NOMO-1 (cell line): Measurements from ENCODE around the gene ABCC9.
"Not testable (repeated sequence)": the region's sequence is repeated elsewhere in the genome, so short reads cannot be mapped to it uniquely, and the experiment has no call there.

Experiments used
- DNase-seq, 2 experiments: peaks; one replicate each; lab custom pipeline; 2025; ENCODE audit not compliant: unreplicated experiment in 2 of 2; lab: John Stamatoyannopoulos, UW

The ABCC9 gene

DNA sequence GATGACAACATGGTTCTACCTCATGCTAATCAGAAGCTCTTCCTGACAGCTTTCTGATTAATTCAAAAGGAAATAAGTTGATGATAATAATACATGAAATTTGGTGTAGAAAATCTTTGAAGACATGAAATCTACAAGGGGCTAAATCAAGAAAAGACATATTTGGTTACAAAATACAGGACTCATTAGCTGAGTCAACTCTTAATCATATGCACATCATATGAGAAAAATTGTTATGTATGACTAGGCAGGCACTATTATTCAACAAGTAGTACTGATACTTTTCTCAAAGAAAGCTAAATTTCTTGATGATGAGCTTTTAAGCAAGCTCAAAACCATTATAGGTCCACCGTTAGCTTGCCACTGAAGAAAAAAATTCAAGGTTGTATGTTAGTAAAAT, 7.1 kb downstream of the ABCC9 start:
- no peak for DNase-seq

DNA sequence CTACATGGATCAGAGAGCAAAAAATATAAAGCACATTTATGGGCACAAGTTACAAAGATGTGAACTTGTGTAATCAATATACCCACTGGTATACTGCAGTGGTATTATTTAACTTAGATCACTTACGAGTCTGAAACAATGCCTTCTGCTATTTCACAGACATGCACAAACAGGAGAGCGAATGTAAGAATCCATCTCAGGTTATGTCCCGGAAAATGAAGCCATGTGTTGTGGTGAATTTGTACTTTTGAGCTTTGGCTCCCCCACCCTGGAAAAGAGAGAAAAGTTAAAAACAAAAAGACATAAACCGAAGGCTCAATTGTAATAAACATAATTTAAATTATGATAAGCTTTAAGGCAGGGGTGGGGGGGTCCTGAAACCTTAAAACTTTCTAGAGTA, 7.6 kb downstream of the ABCC9 start:
- DNase-seq, result no peak

DNA sequence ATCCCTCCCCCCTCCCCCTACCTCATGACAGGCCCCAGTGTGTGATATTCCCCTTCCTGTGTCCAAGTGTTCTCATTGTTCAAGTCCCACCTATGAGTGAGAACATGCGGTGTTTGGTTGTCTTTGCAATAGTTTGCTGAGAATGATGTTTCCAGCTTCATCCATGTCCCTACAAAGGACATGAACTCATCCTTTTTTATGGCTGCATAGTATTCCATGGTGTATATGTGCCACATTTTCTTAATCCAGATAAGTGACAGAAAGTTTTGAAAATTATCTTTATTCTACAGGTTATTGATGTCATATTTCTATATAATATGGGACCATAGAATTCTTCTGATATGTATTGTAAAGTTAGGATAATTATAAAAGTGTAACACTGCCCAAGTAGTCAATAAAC, 11.3 kb downstream of the ABCC9 start:
- not testable (repeated sequence) for DNase-seq

DNA sequence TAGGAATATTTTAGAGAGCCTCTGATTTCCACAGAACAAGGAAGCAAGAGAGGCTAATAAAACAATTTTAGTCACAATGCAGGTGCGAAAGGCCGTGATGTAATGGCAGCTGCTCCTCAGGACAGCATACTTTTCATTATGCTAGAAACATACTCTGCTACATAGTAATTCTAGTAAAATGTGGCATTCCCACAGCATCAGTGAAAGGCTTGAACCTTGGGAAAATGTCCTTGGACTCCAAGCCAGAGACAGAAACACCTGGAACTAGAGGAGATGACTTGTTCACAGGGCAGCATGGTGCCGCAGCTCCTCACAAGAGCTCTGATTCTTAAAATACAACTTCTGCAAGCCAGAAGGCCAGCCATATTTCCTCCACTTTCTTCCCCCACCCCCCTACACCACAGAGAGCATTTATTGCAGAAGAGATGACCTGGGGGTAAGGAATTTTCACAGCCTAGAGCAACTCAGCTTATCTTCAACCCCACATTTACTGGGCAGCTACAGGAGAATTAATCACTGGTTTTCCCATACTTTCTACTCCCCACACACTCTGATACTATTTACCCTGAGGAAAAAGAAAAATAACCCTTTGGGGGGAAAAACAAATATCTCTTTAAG, 15.8 kb downstream of the ABCC9 start:
- DNase-seq, result no peak

DNA sequence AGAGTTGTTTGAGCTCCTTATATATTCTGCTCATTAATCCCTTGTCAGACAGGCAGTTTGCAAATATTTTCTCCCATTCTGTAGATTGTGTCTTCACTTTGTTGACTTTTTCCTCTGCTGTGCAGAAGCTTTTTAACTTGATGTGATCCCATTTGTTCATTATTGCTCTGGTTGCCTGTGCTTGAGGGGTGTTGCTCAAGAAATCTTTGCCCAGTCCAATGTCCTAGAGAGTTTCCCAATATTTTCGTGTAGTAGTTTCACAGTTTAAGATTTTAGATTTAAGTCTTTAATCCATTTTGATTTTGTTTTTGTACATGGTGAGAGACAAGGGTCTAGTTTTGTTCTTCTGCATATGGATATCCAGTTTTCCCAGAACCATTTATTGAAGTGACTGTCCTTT, 19.8 kb downstream of the ABCC9 start:
- DNase-seq, result no peak

DNA sequence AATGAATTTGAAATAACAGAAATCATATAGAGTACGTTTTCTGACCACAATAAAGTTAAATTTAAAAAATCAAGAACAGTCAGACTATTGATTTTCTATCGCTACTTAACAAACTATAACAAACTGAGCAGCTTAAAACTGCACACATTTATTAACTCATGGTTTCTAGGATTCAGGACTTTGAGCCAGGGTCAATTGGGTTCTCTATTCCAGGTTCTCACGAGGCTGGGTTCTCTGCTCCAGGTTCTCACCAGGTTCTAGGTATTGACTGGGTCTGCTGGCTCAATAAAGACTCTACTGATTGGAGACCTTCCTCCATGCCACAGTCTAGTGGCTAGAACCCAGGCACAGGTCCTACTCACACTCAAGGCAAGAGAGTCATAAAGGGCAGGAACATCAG, 22.8 kb downstream of the ABCC9 start:
- no peak for DNase-seq

DNA sequence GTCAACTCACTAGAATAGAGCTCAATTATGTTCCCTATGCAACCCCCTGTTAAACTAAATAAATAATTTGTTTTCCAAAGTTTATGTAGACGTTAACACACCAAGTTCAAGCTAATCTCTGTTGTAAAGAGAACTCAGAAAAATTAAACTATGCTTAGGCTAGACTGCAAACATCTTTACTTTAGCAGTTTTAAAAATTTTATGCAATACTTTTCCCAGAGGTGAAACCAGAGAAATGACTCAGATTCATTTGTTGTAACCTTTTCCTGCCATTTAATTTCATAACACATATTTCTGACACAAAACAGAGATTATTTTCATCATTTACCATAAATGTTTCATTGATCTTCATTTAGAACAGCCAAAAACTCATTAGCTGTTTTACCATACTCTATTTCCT, 27.4 kb downstream of the ABCC9 start:
- DNase-seq, result no peak

DNA sequence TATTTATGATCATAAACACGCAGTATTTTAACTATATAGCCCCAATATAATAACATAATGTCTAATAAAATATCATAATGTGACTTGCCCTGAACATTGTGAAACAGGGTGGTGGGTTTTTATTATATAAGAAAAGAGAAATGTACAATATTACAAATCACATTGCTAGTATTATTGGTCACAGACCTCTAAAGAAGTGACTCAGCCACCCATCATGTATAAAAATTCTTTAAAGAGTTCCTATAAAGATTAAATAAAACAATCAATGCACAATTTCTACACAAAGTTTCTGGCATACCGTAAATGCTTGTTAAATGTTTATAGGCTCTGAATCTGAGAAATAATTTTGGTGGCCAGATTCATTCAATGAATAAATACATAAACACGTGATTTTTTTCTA, 28.9 kb downstream of the ABCC9 start:
- no peak for DNase-seq

DNA sequence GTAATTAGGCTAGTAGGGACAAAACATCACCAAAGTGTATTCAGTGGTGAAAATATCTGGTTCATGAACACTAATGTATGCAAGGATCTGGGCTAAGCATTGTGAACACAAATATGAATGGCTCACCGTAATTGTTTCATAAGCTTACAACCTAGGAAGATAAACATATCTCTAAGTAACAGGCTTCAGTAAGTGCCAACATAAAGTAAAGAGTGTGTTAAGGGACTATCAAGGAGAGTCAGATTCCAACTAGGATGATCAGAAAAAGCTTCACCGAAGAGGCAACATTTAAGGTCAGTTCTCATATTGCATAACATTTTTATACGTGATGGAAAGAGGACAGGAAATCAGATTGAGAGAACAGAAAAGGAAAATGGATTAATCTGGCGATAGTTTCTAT, 29.4 kb downstream of the ABCC9 start:
- DNase-seq, result no peak

DNA sequence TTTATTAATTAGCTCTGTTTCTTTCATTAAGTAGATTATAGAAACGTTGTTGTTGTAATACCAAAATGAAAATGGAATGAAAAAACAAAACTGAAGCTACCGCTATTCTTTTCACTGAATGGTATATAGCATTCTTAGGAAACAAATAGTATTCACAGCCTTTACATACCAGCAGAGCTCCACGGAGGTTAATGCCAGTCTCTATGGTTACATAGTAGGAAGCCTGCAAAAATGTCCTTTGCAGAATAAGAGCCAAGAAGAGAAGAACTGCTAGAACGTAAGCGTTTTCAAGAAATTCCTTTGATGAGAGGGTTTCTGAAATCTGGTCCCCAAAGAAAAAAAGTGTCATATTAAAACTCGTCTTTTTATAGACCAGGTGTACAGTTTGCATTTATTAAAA, 30.6 kb downstream of the ABCC9 start:
- no peak for DNase-seq

DNA sequence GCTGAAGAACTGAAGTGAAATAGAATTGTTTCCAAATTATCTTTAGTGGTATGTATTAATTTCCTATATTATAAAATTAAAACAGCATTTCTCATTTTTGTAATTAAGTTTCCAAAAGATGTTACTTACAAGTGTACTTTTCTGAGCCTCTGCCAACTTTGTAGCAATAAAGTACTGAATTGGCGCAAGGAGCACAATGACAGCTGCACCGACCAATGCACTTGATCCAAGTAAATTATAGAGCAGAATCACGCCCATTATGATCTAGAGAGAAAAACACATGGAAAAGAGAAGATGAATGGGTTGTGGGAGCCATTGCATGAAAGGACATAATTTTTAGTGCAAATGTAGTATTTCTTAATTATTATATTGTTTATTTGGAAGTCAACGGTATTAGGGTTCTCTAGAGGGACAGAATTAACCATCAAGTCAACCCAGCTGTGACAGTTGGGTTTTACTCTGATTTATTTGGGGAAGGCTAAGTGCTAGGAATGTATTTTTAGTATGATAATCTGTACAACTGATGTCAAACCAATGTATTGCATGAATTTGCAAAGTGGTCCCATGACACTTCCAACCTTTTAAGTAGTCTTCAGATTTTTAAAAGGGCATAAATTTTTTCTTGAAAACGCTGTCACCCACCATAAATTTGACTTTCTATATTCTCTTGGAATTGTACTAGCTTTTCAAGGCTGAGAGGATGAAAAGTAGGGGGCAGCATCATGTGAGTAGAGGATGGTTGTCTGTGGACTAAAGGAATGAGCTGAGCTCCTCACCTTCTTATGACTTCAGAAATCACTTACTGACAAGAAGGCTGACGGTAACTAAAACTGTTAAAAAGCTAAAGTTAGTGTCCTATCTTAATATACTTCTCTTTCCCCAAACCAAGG, 33.0 kb downstream of the ABCC9 start:
- no peak for DNase-seq

DNA sequence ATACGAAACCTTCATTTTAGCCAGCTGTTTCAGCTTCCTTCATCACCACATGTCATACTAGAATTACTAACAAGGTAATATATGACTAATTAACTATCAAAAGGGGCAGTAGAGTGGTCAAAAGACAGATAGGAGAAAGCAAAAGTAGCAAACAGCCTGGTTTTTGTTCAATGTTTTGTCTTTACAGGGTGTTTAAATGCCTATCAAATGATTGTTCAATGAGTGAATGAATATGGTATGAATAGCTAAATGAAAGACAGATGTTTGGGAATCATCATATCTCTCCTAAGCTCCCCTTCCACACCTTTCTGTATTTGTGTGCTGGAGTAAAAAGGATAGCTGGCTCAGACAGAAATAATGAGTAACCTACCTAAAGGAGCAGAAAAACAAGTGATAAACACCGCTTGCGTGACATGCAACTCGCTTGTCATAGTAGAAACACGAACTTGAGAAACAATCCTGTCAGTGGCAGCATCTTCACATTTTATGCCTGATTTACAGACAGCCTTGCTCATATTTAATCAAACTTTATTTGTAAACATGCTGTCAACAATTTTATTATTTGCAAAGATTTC, 34.2 kb downstream of the ABCC9 start:
- DNase-seq, result no peak

DNA sequence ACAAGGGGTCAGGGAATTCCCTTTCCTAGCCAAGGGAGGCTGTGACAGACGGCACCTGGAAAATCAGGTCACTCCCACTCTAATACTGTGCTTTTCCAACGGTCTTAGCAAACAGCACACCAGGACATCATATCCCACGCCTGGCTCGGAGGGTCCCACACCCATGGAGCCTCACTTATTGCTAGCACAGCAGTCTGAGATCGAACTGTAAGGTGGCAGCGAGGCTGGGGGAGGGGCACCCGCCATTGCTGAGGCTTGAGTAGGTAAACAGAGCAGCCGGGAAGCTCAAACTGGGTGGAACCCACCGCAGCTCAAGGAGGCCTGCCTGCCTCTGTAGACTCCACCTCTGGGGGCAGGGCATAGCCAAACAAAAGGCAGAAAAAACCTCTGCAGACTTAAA, 41.7 kb downstream of the ABCC9 start:
- not testable (repeated sequence) for DNase-seq

DNA sequence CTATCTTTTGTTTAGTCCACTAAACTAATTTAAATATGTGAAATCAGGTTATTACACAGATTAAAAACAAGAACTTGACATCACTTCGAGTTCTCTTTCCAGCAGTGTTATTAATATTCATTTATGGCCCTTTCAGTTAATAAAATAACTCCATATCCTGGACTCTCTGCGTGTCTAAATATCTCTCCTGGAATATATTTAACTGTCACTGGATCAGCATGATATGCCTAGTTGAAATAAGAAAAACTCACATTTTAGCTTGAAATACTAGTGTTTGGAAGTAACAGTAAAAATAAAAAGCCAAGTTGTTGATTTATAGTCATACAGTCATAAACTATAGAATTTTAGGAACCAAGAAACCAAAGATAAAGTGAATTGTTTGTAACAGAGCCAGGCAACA, 45.6 kb downstream of the ABCC9 start:
- DNase-seq, result no peak

DNA sequence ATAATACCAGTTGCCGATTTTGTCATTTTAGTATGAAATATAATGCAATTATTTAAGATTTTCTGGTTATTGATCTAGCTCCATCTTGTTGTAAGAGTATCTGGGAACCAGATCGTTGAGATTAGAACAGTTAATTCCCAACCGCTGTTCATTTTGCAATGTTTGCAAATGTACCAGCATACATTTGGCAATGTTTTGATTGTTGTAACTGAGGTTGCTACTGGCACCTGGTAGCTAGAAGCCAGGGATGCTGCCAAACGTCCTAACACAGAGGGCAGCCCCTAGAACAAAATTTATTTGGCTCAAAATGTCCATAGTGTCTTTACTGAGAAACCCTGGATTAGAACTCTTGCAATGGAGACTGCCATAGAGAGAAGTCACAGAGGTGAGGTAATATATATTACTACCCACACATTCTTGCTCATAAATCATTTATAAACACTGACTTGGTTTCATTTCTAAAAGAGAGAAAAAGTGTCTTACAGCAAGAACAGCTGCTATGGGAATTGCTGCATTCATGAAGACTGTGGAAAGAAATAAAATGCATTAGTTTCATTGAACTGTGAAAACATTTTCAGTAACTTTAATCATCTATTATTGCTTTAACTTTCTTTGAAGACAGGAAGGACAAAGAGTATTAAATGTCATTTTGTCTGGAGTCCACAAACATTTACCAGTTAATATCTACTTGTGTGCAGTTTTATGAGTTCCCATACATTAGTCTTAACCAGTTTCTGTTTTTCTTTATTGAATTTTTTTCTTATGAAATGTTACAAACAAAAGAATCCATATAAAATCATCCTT, 46.2 kb downstream of the ABCC9 start:
- DNase-seq, result no peak

DNA sequence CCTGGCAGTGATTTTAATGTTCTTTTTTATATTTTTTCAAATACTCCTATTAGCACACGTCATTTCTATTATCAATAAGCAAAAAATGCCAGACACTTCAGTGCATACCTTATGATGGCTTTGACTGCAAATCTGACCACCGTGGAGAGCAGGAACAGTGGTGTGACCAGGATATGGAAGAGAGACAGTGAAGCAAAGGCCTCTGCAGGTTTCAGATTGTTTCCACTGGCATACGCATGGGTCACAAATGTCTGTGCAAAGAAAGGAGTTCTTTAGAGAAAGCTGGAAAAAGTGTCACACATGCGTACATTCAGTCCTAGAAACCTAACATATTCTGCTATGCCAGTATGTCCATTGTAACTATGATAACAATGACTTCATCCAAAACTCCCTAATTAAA, 47.3 kb downstream of the ABCC9 start:
- no peak for DNase-seq

DNA sequence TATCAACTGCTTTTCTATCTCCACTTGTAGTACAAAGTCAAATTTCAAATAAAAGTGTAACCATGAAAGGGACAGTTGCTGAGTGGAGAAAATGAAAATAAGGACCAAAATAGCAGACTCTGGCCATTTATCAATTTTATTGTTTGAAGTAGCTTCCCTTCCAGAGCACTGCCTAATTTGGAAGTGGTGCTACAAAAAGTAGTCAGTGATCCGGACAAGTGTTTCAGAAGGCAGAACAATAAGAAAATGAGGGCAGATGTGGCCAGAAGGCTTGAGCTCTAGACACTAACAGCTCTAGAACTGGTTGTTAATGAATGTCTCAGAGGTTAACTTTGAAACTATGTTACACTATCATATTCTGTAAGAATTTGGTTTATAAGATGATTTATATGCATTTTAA, 48.9 kb downstream of the ABCC9 start:
- no peak for DNase-seq

DNA sequence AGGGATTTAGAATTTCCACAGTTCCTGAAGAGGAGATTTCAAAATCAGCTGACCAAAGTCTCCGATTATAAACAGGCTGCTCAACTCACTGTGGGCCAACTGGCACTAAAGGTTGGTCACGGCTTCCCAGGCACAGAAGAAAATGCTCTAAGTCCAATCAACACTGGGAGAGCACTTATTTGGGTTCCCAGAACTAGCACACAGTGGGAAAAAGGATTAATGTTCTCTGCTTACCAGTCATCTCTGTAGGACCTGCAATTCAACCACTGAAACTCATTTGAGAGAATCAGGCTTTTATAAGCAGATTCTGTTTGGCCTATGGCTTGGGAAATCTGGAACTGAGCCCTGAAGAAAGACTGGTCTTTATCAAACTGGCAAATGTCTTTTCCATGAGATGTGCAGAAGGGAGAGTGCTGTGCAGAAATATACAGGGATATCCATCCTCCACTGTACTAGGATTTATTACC, 49.4 kb downstream of the ABCC9 start:
- no peak for DNase-seq

DNA sequence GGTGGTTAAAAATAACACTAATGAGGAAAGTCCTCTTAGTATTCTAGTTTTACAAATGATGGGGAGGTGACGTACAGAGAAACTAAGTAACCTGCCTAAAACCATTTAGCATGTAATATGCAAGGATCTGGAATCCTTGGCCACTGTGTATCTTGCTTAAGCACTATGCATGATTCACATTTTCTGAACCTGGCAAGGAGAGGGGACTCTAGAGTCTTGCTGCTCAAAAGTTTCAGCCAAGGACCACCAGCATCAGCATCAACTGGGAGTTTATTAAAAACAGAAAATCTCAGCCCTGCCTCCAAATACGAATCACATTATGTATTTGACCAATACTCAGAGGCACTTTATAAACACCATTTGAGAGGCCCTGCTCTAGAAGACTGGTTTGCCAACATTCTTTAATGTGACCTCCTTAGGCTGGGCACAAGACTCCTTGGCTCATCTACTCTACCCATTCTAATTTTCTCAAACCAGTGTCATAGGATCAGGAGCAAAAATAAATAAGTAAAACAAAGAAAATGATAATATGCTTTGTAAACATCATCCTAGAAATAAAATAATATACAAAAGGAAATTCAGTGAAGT, 52.9 kb downstream of the ABCC9 start:
- no peak for DNase-seq

DNA sequence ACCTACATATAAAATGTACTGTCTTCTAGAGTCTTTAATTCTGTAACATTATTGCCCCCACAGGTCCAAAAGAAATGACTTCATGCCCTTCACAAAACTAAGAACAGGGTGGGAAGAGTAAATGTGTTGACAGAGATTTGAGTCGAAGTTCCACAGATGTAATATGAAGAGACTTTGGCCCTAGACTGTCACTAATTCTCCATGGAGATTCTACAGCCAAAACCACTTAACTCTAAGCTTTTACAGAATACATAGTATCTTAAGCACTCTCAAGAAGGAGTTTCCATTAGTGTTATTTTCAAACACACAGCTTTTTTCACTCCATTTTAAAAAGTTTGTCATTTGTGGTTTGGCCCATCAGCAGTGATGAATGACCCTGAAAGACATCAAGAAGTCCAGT, 56.3 kb downstream of the ABCC9 start:
- no peak for DNase-seq

DNA sequence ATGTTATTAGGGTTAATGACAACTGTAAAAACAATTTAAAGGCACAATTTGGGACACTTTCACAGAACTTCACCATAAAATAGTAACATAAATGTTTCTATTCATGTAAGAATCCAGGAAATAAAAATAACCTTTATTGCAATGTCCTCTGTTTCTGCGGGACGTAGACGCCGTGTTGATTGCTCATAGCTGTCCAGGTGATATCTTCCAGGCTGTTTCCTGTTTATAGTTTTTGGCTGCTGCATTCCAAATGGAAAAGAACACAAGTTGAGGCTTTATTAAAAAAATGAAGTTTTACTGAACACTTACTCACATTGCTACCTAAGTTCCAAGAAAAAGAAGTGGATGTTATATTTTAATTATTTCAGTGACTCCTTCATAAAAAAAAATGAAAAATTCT, 58.6 kb downstream of the ABCC9 start:
- DNase-seq, result no peak
